Dendritic cell treated with granulocyte-macrophage colony-stimulating factor and Interleukin-4, amounts not matched to agents 40 ng/mL and 50 ng/mL, for 4 days (primary cell): ENCODE measurements around the gene FAM156A.
"Not testable (repeated sequence)": the region's sequence is repeated elsewhere in the genome, so short reads cannot be mapped to it uniquely, and the experiment has no call there.

Source experiments
- H3K27ac Mint-ChIP-seq: one replicate; pipeline ENCODE4 v1.8.0; 2022; ENCODE audit warnings: mild to moderate bottlenecking, mixed read lengths
- H3K27me3 Mint-ChIP-seq: one replicate; pipeline ENCODE4 v1.8.0; 2022; ENCODE audit warnings: mild to moderate bottlenecking, mixed read lengths
- H3K36me3 Mint-ChIP-seq: one replicate; pipeline ENCODE4 v1.8.0; 2022; ENCODE audit warnings: low read depth, mixed read lengths
- H3K4me1 Mint-ChIP-seq: one replicate; pipeline ENCODE4 v1.8.0; 2022; ENCODE audit warnings: low read depth, mixed read lengths
- H3K4me3 Mint-ChIP-seq: one replicate; pipeline ENCODE4 v1.8.0; 2022; ENCODE audit warnings: mild to moderate bottlenecking, moderate library complexity, mixed read lengths
- H3K9me3 Mint-ChIP-seq: one replicate; pipeline ENCODE4 v1.8.0; 2022; ENCODE audit warnings: mixed read lengths
- intact Hi-C: fragments of 100-400 bp; cut with micrococcal nuclease; formaldehyde crosslinking; loops from one replicate; pipeline ENCODE4 v1.15.0; 2022

FAM156A gene

GRCh38 chrX:52983321-52984000, 25.1 kb upstream of the FAM156A start:
- no peak overlapping the region for H3K4me3 Mint-ChIP-seq
- no peaks in the 10 kb centered on the region for H3K27me3 Mint-ChIP-seq
- peaks cover 8% of the 10 kb centered on the region for H3K4me1 Mint-ChIP-seq
- H3K36me3 Mint-ChIP-seq, result no peaks in the 10 kb centered on the region
- intact Hi-C loops, result no loop called here
- H3K27ac Mint-ChIP-seq, result no peak overlapping the region
- no peaks in the 10 kb centered on the region for H3K9me3 Mint-ChIP-seq

GRCh38 chrX:52979993-52980392, 21.7 kb upstream of the FAM156A start:
- intact Hi-C loops, result no loop called here
- Mint-ChIP-seq H3K27ac (no peak overlapping the region), H3K9me3 (no peaks in the 10 kb centered on the region), H3K27me3 (no peaks in the 10 kb centered on the region), H3K36me3 (no peaks in the 10 kb centered on the region), H3K4me1 (peaks cover 14% of the 10 kb centered on the region), H3K4me3 (no peak overlapping the region)

- intact Hi-C loops, result no loop called here
- Mint-ChIP-seq H3K36me3 (no peaks in the 10 kb centered on the region), H3K27me3 (no peaks in the 10 kb centered on the region), H3K27ac (no peak overlapping the region), H3K9me3 (no peaks in the 10 kb centered on the region), H3K4me1 (peaks cover 14% of the 10 kb centered on the region), H3K4me3 (no peak overlapping the region)
Observed at GRCh38 chrX:52979568-52979967, 21.2 kb upstream of the FAM156A start.

GRCh38 chrX:52977953-52978352, 19.6 kb upstream of the FAM156A start:
- intact Hi-C loops, result no loop called here
- H3K36me3 Mint-ChIP-seq, result no peaks in the 10 kb centered on the region

GRCh38 chrX:52975576-52975975, 17.3 kb upstream of the FAM156A start:
- H3K4me3 Mint-ChIP-seq, H3K27me3 Mint-ChIP-seq, H3K9me3 Mint-ChIP-seq, H3K27ac Mint-ChIP-seq, intact Hi-C loops, H3K36me3 Mint-ChIP-seq: not testable (repeated sequence)
- H3K4me1 Mint-ChIP-seq, result peaks cover 11% of the 10 kb centered on the region

More at GRCh38 chrX:52977953-52978352, 19.6 kb upstream of the FAM156A start:
- Mint-ChIP-seq H3K4me3 (no peak overlapping the region), H3K9me3 (no peaks in the 10 kb centered on the region), H3K27ac (no peak overlapping the region), H3K4me1 (peaks cover 14% of the 10 kb centered on the region), H3K27me3 (no peaks in the 10 kb centered on the region)

- H3K4me3 Mint-ChIP-seq, H3K27ac Mint-ChIP-seq, H3K27me3 Mint-ChIP-seq, H3K4me1 Mint-ChIP-seq, H3K36me3 Mint-ChIP-seq, intact Hi-C loops, H3K9me3 Mint-ChIP-seq: not testable (repeated sequence)
Observed at GRCh38 chrX:52974336-52974992, 16.1 kb upstream of the FAM156A start.

GRCh38 chrX:52967922-52968321, 9.6 kb upstream of the FAM156A start:
- H3K27ac Mint-ChIP-seq, H3K4me1 Mint-ChIP-seq, intact Hi-C loops, H3K27me3 Mint-ChIP-seq, H3K36me3 Mint-ChIP-seq, H3K9me3 Mint-ChIP-seq, H3K4me3 Mint-ChIP-seq: not testable (repeated sequence)

- H3K36me3 Mint-ChIP-seq, H3K27me3 Mint-ChIP-seq, H3K27ac Mint-ChIP-seq, H3K4me1 Mint-ChIP-seq, H3K4me3 Mint-ChIP-seq, H3K9me3 Mint-ChIP-seq, intact Hi-C loops: not testable (repeated sequence)
Observed at GRCh38 chrX:52966993-52967738, 8.8 kb upstream of the FAM156A start.

GRCh38 chrX:52958961-52959360, 643 bp upstream of the FAM156A start:
- H3K27ac Mint-ChIP-seq, H3K36me3 Mint-ChIP-seq, H3K4me1 Mint-ChIP-seq, intact Hi-C loops, H3K27me3 Mint-ChIP-seq, H3K4me3 Mint-ChIP-seq, H3K9me3 Mint-ChIP-seq: not testable (repeated sequence)

- intact Hi-C loops, H3K4me3 Mint-ChIP-seq, H3K27me3 Mint-ChIP-seq, H3K36me3 Mint-ChIP-seq, H3K9me3 Mint-ChIP-seq, H3K4me1 Mint-ChIP-seq, H3K27ac Mint-ChIP-seq: not testable (repeated sequence)
Observed at GRCh38 chrX:52949884-52950283, 8.4 kb downstream of the FAM156A start.

GRCh38 chrX:52949325-52949724, 9.0 kb downstream of the FAM156A start:
- H3K27me3 Mint-ChIP-seq, H3K9me3 Mint-ChIP-seq, H3K4me1 Mint-ChIP-seq, H3K4me3 Mint-ChIP-seq, H3K27ac Mint-ChIP-seq, intact Hi-C loops, H3K36me3 Mint-ChIP-seq: not testable (repeated sequence)

GRCh38 chrX:52948265-52948664, 10.1 kb downstream of the FAM156A start:
- H3K9me3 Mint-ChIP-seq, H3K27me3 Mint-ChIP-seq, intact Hi-C loops, H3K36me3 Mint-ChIP-seq, H3K27ac Mint-ChIP-seq, H3K4me3 Mint-ChIP-seq, H3K4me1 Mint-ChIP-seq: not testable (repeated sequence)

- H3K9me3 Mint-ChIP-seq, H3K4me1 Mint-ChIP-seq, H3K4me3 Mint-ChIP-seq, H3K27ac Mint-ChIP-seq, H3K27me3 Mint-ChIP-seq, intact Hi-C loops, H3K36me3 Mint-ChIP-seq: not testable (repeated sequence)
Observed at GRCh38 chrX:52947501-52947900, 10.8 kb downstream of the FAM156A start.

GRCh38 chrX:52945838-52946494, 12.4 kb downstream of the FAM156A start:
- H3K27ac Mint-ChIP-seq, H3K9me3 Mint-ChIP-seq, H3K4me1 Mint-ChIP-seq, intact Hi-C loops, H3K36me3 Mint-ChIP-seq, H3K4me3 Mint-ChIP-seq, H3K27me3 Mint-ChIP-seq: not testable (repeated sequence)
